ENCODE results near the gene SLC16A13.

- TF ChIP-seq EZH2 (IDR thresholded peaks at IDR 0.05; ENCODE audit: borderline replicate concordance, low read depth, low read length, poor library complexity, severe bottlenecking) (no peak), CTCF (conservative IDR thresholded peaks at IDR 0.05; ENCODE audit: low read depth, low read length) (no peak)
These were observed 18.0 kb upstream of the SLC16A13 start for GRCh38 chr17:7017827-7018200.
